GM21825 (cell line): Measurements from ENCODE around the gene SYT3.
A peak's percentile ranks its signal among the peaks of the same experiment; 100 is the strongest.

ENCODE experiments used
- ATAC-seq: cut with Tn5 transposase; IDR thresholded peaks from one replicate; pipeline ENCODE4 v1.9.1; 2021; ENCODE audit warnings: mild to moderate bottlenecking, moderate library complexity; ENCODE audit not compliant: unreplicated experiment

Gene SYT3

DNA sequence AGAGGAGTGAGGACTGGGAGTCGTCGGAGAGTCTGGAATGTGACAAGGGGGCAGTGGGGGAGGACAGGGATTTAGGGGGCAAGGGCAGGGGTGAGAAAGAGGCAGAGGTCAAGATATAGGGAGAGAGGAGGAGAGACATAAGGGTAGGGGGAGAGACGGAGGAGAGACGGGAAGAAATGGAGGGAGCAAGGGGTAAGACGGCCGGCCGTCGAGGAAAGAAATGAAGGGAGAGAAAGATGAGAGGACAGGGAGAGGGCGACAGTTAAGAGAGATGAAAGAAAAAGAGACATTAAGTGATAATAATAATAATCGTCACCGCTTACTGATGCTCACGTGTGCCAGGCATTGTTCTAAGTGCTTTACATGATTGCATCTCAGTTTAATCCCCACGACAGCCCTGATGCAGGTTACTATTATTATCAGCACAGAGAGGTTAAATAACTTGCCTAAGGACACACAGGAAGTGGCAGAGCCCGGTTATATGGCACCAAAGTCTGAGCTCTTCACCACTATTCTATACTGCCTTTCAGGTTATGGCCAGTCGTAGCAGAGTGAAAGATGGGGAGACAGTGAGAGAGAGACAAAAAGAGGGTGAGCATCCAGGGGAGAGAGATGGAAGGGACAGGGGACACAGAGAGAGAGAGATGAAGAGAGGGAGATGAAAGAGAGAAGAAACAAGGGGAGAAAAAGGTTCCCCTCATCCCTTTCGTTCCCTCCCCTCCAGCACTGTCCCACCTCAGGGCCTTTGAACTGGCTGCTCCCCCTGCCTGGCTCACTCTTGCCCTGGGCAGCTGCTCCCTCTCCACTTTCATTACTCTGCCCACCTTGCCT is 23.2 kb upstream of the SYT3 start:
- no peak for ATAC-seq

DNA sequence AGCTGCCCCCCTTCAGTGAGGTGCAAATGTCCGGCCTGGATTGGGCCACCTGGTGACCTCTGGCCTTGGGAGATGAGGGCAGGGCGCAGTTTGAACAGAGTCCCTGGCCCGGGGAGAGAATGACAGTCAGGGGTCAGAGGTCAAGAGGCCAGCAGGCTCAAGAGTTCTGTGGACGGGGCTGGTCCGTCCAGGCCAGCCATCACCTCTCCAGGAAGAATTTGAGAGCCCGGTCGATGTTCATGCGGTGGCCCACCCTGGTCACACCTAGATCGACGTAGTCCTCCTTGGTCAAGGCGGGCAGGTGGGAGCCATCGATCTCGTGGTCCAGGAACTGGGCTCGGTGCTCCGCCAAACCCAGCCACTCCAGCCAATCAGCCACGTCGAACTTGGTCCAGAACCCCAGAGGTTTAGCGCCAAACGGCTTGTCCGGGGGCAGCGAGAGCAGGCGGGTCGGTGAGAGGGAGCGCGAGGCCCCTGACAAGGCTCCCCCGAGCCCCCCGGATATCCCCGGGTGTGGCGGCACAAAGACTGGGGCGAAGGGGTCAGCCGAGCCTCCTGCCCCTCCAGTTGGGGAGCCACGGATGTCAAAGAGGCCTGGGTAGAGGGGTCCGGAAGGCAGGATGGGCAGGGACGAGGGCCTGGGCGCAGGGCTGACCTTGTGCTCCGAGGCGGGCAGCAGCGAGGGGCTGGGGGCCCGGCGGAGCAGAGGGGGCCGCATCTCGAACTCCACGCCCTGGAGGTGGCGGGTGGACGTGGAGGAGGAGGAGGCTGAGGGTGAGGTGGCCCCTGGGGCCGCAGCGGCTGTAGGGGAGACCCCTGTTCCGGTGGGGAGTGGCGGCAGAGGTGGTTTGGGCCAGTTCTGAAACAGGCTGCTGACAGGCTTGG is 22.3 kb upstream of the SYT3 start:
- no peak for ATAC-seq

DNA sequence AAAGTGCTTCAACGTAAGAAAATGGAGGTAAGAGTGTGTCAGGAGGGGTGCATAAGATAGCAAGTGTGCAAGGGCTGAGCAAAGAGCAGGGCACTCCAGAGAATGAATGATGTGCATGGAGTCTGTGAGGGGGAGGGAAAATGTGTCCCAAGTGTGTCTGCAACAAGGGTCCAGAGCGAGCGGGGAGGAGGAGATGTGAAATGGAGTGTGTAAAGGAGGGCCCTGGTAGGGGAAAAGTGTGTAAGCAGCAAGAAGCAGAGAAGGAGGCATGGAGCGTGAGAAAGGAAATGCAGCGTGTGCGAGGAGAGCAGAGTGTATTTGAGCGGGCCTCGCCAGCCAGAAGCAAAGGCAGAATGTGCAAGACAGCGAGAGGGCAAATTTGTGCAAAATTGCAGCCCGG is 21.3 kb upstream of the SYT3 start:
- ATAC-seq: no peak

DNA sequence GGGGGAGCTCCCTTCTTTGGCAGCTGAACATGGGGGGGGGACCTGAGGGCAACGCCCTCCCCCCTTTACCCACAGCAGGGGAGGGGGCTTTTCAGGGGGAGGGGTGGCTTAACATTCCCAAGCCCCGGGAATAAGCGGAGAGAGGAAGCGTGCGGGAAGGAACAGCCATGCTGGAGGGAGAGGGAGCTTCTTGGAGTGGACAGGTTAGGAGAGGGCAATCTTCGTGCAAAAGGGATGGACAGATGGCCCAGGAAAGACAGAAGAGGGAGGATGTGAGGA is 20.3 kb upstream of the SYT3 start:
- ATAC-seq: no peak

DNA sequence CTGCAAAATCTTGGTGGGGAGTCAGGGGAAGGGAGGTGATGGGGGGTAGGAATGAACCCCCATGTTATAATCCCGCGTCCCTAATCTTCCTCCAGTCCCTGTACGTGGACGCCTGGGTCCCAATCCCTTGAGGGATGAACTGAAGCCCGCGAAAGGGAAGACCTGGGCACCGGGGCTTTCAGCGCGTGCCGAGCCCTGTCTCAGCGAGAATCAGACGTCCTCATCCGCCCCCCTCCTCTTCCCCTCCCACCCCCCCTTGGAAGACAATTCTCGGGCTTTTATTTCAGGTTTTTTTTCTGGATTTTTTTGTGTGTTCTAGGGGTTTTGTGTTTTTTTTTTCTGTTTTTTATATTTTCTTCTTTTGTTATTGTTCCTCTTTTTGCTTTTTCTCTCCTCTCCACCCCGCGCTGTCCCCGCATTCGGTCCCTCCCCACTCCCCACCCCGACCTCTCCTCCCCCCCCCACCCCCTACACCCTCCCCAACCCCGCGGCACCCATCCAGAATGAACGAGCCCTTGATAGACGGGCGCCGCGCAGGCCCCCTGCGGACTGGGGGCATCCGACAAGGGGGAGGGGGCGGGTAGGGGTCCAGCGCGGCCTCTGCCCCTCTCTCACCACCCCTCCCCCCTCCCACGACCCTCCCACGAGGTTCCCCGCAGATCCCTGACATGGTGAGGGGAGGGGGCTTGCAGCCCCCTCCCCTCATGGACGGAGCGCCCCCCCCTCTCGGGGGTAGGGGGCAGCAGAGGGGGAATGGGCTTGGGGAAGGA is 19.8 kb upstream of the SYT3 start:
- ATAC-seq: no peak

DNA sequence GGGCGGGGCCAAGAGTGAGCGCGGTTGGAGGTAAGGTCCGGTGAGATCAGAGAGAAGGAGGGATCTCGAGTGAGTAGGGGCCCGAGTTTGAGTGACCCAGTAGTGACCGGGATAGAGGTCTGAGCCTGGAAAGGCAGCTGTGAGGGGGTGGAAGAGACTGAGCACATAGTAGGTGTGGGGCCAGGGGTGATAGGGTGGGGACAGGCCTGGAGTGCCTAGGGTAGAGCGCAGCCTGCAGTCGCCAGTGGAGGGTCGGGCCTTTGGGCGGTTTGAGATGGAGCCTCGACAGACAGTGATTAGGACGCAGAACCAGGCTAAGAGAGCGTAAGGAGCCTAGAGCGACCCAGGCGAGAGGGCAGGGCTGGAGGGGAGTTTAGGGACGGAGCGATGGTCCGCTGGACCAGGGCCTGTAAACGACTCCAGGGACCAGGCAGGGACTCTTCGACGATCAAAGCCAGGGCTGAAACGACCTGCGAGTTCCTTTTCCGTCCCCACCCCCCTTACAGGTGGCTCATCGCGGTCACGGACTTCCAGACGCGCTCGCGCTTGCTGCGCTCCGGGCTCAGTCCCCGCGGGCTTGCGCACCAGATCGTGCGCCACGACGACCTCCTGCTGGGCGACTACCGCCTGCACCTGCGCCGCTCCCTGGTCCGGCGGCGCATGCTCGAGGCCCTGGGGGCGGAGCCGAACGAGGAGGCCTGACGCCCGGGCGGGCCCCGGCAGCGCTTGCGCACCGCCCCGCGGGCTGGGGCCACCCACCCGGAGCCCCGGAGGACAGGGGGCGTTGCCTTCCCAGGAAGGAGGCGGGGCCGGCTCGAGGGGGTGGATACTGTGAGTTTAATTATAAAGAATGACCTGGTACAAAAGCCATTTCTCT is 19.0 kb upstream of the SYT3 start:
- no peak for ATAC-seq

DNA sequence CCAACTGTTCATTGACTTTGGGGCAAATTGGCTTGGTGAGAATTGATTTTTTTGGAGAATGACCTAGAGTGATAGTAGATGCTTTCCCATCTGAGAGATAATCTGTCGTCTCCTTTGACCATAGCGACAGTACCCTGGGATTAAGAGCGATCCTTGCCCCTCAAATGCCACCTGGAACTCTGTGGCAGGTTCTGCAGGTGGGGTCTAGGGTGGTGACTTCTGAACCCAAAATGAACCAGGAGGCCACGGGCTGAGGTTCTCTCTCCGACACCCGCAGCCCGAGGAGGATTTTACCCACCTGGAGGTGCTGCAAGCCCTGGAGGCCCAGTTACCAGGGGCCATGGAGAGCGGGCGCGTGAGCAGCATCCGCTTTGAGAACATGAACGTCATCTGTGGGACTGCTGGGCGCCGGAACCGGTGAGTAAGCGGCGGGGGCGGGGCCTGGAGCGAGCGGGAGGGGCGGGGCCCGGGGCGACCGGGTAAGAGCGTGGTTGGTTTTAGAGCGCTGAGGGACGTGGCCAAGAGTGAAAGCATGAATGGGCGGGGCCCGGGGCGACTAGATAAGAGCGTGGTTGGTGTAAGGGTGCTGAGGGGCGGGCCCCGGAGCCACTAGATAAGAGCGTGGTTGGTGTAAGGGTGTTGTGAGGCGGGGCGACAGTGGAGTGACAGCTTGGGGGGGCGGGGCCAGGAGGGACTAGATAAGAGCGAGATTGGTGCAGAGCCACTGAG is 18.2 kb upstream of the SYT3 start:
- peak; percentile 49 for ATAC-seq

DNA sequence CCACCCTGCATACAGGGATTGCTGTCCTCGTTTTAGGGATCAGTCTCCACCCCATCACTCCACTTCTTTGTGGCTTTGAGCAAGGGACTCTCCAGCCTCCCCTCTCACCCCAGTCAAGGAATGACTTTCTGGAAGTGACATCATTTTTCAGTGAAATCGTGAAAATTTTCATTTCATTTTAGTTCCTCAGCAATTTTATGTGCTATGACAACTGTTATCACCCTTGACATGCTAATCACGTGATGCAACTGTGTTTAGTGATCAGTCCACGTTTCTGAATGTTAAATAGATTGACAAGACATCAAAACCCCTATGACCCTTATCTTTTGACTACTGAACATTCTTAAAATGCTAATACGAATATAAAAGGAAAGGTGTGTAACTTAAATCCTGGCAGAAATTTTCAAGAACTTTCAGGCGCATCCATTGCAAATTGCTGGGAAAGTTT is 17.6 kb upstream of the SYT3 start:
- no peak for ATAC-seq

DNA sequence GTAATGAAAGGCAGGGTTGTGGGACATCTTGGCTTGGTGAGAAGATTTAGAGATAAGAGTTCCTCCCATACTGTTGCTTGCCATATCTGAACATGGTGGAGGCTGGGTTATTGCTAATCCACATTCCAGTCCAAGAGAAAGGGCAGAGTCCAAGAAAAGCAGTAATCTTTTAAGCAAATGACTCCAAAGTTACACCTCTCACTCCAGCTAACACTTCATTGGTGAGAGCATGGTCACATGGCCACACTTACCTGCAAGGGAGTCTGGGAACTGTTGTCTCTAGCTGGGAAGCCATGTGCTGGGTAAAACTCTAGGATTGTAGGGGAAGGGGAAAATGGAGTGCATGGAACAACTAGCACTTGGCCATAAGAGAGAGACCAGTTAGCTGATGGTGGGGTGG is 15.2 kb upstream of the SYT3 start:
- ATAC-seq: no peak

DNA sequence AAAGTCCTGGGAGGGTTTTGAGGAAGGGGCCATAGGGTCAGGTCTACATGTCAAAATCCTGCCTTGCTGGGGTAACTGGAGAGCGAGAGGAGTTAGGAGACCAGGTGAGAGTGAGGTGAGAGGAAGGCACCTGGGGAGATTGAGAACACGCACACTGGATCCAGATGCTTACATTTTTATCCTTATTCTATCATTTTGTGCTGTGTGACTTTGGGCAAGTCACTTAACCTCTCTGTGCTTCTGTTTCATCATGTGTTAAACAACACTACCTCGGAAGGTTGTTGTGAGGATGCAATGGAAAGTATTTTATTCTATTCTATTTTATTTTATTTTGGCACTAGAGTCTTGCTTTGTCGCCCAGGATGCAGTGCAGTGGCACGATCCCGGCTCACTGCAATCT is 13.0 kb upstream of the SYT3 start:
- no peak for ATAC-seq

DNA sequence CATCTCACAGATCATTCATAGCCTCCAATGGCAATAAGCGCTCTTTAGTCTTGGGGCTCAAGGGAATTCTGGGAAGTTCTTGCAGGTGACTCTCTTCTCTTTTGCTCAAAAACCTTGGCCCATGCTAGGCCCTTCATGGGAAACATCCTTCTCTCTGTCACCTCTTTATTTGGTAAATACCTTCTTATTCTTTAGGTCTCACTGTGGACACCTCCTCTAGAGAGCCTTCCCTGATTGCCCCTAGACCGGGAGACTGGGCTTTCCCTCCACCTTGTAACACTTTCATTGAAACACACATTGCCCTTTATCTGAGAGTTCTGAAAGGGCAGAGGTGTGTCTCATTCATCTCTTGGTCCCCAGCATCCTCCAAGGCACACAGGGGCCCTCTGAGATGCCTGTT is 11.5 kb upstream of the SYT3 start:
- no peak for ATAC-seq

DNA sequence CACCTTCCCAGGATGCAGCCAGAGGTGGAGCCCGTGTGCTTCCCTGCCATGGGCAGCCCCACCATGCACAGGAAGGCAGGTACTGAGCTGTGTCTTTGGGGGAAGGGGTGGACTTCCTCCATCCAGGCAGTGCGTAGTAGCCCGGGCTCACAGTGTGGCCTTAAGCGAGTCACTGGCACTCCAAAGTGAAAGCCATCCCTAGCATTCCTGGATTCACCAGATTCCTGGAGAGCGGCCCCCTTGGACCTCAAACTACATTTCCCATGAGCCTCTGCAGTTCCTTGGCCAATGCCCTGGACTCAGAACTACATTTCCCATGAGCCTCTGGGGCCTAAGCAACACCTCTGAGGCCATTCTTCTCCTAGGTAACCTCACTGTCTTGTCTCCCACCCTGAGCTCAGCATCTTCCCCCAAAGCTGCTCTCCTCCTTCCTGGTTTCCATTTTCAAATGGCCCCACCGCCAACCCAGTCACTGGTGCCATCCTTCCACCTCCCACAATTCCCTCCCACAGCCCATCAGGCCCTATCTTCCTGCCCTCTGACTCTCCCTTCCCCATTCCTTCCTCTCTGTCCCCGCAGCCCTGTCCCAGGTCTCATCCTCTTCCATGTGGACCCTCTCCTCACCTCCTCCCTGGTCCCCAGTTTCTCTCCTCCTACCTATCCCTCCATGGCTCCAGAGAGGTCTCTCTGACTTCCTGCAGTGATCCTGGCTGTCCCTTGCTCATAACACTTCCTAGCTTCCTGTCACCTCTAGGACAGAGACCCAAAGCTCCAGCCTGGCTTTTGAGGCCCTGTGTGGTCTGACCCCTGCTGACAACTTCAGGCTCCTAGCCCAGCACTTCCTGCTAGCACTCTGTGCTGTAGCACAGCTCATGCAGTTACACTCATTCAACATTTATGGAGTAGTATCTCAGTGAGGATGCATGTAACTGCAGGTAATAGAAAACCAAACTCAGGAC is 10.0 kb upstream of the SYT3 start, which contains the start of gene C19orf81:
C19orf81 (plus strand) TSS at position 13 of the 959 bp plus-strand sequence; CDS start at position 13, 0 bp downstream.
- no peak for ATAC-seq

DNA sequence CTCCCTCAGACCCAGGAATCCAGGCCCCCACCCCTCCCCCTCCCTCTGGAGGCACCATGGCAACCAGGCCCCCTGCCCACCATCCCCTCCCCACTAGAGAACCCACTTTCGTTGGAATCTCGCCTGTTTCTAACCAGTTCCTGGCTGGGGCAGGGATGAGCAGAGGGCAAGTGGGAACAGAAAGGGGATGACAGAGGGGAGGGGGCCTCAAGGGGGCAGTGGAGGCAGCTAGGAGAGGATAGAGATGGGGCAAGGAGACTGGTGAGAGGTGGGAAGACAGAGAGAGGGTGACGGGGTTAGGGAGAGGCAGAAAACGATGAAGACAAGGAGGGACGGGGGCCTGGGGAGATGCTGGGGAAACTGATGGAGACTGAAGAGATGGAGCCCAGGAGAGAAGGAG is 9.0 kb upstream of the SYT3 start:
- ATAC-seq: no peak

DNA sequence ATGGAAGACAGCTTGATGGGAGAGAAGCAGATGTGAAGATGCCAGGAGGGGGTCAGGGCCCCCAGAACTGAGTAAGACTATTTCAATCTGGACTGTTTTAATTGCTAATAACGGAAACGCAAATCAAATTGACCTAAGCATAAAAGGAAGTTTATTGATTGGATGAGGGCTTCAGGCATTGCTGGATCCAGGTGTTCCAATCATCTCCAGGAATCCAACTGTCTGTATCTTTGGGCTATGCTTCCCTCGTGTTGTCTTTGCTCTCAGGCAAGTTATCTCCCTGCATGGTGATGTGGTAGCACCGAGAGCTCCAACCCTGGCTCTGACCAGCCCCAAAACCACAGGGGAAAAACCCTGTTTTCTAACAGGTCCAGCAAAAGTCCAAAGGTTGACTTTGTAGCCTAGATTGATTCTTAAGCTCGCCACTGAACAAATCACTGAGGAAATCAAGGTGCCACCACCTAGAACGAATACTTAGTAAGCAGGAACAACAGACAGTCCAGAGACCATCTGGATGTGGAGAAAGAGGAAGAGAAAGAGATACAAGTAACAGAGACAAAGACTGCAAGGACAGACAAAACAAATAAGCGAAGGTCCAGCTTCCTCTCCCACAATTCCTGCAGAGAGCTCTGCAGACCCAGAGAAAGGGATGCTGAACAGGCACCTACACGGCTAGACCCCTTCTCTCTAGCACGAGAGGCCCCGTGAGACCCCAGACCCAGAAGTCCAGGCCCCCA is 8.4 kb upstream of the SYT3 start:
- no peak for ATAC-seq

DNA sequence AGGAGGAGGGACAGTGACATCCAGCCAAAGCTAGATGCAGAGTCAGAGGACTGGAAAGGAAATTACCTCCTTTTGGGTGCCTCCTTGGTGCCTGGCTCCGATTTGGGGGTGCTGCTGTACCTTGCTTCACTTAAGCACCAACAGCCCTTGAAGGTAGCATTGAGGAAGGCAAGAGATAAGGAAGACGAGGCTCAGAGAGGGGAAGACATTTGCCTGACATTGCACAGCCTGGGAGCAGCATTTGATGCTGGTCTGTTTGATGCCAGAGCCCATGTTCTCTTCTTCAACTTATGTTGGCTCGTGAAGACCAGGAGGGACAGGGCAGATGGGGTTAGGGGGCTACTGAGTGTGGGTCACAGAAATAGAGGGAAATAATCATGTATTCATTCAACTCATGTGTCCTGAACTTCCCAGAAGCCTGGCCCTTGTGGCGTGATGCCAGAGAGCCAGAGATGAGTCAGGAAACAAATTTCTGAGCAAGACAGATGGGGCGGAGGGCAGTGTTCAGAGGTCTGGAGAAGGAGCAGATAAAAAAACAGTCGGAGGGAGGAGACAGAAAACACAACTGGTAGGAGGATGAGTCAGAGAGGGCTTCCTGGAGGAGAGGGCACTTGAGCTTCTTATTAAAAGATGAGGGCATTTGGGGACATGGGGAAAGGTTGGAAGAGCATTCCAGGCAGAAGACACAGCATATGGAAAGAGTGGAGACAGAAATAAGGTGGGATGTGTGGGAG is 6.6 kb upstream of the SYT3 start:
- no peak for ATAC-seq

DNA sequence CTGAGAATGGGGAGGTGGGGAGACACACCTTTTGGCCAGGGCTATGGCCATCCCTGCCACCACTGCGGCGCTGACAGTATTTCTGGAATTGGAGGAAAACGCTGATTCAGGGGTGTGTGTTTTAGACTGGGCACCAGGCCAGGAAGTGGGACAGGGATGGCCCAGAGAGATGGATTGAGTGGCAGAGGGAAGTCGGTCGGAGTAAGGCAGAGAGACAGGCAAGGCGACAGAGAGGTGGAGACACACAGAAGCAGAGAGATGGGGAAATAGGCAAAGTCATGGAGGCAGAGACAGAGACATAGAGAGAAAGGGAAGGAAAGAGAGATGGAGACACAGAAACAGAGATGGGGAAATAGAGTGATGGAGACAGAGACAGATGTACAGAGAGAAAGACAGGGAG is 5.4 kb upstream of the SYT3 start:
- no peak for ATAC-seq

DNA sequence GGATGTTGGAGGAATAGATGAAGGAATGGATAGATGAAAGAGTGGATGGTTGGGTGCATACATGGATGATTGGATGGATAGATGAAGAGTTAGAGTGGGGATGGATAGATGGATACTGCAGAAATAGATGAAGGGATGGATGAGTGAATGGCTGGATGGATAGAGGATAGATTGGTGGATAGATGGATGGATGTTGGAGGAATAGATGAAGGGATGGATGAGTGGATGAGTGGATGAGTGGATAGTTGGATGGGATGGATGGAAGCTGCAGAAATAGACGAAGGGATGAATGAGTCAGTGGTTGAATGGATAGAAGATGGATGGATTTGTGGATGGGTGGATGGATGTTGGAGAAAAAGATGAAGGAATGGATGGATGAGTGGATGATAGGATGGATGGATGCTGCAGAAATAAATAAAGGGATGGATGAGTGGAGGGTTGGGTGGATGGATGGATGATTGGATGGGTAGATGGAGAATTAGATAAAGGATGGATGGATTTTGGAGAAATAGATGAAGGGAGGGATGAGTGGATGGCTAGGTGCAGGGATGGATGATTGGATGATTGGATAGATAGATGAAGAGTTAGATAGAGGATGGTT is 4.7 kb upstream of the SYT3 start:
- no peak for ATAC-seq
